Stomach (tissue), 4 donors: Measurements from ENCODE around the gene CADM2.

Experiments used
- CTCF ChIP-seq, 7 experiments: fragments of 450-650 bp in 4 of 7; fragments of 200-600 bp in 3 of 7; sonication (generic) in 3 of 7; IDR thresholded peaks; one replicate each; pipeline ENCODE4 v1.5.1; 2016 to 2019; ENCODE audit warnings: antibody characterized with exemption in 7 of 7, control low read depth in 2 of 7, mild to moderate bottlenecking in 1 of 7
- POLR2A ChIP-seq, 4 donors: fragments of 450-650 bp; IDR thresholded peaks; one replicate each; pipeline ENCODE4 v1.6.1; 2016; ENCODE audit warnings: antibody characterized with exemption in 4 of 4, control low read depth in 2 of 4, mild to moderate bottlenecking in 1 of 4, moderate library complexity in 1 of 4

GRCh38 chr3:85508659-85509058 is 549.9 kb downstream of the CADM2 start:
- TF ChIP-seq CTCF (IDR thresholded peaks at IDR 0.05) (no peak), POLR2A (IDR thresholded peaks at IDR 0.05) (no peak)
